AG08395 (cell line): ENCODE data around the gene NAALADL2.

Experiments
- DNase-seq: peaks from one replicate; pipeline ENCODE4 v3.0.0; 2012; ENCODE audit warnings: mixed read lengths, low spot score

The NAALADL2 gene

DNA sequence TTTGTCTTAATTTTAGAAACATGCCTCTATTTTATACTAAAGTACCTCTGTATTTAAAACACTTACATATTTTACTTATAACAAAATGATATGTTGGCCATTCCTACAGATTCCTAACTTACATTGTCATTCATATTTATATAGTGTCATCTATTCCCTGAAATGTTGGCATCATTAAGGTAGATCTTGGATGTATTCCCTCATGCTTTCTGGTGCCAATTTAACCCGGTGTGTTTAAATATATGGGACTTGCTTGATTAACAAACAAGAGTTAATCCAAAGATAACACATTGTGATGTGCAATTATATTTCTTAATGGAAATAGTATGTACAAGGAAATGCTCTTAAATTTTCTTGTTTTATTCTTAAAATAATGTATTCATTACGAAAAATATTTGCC is 352.3 kb downstream of the NAALADL2 start:
- DNase-seq, result no peak

GRCh38 chr3:175212896-175213295 is 353.8 kb downstream of the NAALADL2 start:
- peak; percentile 1 for DNase-seq

GRCh38 chr3:175214216-175214615 is 355.1 kb downstream of the NAALADL2 start:
- no peak for DNase-seq

GRCh38 chr3:175215833-175216232 is 356.7 kb downstream of the NAALADL2 start:
- DNase-seq, result no peak

- DNase-seq, result no peak
Measured at GRCh38 chr3:175222356-175222755, 363.2 kb downstream of the NAALADL2 start.

DNA sequence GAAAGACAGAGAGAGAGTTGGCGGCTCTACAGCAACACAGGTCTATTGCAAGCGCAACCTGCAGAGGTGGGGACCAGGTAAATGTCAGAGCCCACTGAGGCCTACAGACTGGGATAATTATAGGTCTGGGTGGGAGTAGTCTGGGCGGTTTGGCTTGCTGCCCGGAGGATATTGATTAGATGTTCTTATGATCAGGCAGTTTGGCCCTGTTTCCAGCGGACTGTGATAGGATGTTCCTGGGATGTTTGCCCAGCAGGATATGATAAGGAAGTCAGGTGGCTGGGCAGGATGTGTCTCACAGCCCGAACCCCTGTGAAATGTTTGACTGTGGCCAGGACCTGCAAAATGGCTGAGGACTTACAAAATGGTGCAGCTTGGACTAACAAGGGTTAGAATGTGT is 364.9 kb downstream of the NAALADL2 start:
- DNase-seq, result no peak

DNA sequence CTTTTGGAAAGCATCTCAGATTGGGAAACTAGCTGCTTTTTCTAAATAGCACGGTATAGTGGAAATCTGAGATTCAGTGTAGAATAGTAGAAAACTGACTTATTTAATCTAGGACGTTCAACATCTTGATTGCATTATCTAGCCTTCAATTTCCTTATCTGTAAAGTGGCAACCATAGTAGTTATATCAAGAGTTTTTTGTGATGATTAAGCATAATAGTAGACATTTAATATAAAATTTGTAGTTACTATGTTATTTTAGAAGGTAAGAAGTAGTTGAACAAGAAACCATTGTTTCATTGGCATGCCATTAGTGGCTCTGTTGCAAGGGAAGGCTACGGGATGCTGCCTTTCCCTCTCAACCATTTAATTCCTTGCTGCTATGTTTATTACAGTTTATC is 367.3 kb downstream of the NAALADL2 start:
- DNase-seq, result no peak

DNA sequence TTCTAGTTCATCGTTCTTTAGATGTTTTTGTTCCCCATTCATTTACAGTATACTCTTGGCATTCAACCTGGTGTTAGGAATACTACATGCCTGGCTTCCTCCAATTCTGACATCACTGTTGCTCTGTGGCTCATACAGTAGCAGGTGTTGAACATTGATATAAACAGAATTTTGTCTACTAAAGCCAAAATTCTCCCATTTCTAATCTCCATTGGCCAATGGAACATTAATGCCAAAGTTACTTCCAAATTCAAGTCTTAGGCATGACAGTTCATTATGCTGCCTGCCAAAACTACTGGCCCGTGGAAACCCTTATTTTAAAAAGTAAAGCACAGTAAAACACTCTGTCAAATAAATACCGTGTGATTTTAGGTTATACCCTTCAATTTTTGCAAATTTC is 368.0 kb downstream of the NAALADL2 start:
- DNase-seq, result no peak

DNA sequence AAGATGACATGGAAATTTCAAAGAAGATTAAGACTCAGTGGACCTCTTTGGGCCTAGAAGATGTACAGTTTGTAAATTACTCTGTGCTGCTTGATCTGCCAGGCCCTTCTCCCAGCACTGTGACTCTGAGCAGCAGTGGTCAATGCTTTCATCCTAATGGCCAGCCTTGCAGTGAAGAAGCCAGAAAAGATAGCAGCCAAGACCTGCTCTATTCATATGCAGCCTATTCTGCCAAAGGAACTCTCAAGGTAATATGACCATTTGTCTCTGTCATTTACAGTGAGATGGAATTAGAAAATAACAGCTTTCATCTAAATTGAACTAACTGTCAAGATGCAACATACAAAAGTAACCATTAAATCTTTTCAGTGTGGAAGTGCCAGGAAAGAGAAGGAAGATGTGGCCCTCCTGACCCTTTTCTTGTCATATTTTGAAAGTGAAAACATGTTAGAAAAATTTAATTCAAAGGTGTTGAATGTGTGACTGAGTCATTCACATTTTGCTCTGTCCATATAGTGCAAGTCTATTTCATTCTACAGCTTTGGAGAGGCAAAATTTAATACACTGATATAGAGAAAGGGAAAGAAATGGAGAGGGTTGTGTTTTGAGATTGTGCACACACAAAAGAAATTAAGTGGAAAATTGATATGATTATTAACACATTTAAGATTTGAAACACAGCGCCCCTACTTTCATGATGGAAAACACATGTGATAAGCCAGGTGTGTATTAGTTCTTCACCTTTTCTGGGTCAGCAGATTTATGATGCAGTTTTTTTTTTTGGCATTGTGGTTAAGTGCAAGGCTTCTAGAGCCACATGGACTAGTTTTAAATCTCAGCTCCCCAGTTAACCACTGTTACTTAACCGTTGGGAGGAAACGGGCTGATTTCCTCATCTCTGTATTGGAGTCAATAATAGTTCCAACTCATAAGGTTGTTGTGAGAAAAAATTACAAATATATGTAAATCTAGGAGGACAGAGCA is 375.1 kb downstream of the NAALADL2 start:
- no peak for DNase-seq

- no peak for DNase-seq
Measured at GRCh38 chr3:175238801-175239200, 379.7 kb downstream of the NAALADL2 start.

DNA sequence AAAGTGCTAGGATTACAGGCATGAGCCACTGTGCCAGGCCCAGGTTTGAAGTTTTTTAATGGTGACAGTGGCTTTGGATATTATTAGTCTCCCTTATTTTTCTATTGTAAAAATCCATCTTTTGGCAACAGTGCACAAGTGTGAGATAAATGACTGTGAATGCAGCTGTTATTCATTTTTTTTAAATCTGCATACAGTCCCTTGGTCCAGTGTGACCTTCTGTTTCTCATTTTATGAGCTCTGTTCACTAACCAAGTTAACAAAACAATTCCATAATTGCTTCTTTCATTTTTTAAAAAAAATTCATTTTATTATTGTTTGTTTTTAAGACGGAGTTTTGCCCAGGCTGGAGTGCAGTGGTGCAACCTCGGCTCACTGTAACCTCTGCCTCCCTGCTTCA is 381.8 kb downstream of the NAALADL2 start:
- no peak for DNase-seq

- no peak for DNase-seq
Measured at GRCh38 chr3:175242243-175242642, 383.1 kb downstream of the NAALADL2 start.

DNA sequence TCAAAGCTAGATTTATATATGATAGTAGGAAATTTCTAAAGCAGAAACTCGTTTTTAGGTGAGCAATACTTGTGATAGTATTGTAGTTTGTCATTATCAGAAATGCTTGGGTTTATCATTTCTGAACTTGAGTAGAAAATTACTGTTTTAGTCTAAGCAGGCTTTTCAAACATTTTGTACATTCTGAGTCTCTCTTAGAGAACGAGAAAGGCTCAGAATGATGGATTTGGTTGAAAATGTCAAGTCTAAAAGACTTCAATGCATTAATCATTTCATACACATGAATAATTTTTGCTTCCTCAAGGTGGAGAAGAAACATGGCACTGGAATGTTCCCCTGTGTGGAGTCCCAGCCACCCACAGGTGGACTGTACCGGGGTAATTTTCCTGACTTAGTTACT is 387.1 kb downstream of the NAALADL2 start:
- DNase-seq, result no peak

DNA sequence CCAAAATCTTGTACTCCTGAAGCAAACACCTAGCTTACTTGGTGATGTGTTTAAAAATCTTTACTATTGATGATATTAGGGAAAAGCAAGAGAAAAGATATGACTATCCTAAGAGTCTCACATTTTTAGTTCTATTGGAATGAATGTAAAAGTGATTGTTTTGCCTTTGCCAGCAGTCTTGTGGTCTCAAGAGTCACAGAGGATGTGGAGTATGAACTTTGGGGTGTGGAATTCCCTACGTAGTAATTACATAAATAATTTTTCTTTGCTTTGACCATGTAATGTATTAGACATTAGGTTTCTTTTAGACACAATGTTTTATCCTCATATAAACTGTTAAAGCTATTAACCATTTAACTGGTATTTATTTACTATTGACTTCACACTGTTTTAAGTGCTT is 387.6 kb downstream of the NAALADL2 start:
- no peak for DNase-seq

DNA sequence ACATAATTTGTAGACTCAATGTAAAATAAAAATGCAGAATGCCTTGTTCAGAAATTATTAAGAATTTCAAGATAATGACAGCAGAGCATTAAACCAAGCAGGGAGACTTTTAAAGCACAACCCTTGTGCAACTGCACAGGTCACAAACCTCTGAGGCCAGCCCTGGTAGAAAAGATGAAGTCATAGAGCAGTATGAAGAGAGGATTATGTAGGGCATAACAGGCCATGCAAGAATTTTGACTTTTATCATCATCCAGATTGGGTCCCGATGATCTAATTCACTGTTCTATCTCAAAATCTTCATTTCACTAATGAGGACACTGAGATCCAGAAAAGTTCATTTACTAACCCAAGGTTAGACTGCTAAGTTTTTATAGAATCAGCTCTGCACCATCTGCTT is 388.5 kb downstream of the NAALADL2 start:
- DNase-seq, result no peak

GRCh38 chr3:175248832-175249231 is 389.7 kb downstream of the NAALADL2 start:
- no peak for DNase-seq

GRCh38 chr3:175255698-175256097 is 396.6 kb downstream of the NAALADL2 start:
- peak; percentile 27 for DNase-seq

GRCh38 chr3:175257123-175257522 is 398.0 kb downstream of the NAALADL2 start:
- no peak for DNase-seq

DNA sequence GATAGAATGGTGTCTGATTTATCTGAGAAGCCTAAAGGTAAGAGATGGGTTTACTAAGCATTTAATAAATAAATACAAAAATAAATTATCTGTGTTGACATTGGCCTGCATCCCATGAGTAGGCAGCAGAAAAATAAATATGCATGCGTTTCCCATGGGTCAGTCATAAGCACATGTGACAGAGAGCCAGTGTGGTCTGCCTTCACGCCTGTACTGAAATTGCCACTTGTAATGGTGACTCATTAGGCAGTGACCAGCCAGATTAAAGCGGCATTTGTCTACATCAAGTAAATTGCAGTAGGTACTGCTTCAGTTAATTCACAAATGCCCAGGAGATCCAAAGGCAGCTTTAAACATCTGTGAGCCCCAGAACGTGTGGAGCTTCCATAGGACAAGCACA is 399.6 kb downstream of the NAALADL2 start:
- no peak for DNase-seq

DNA sequence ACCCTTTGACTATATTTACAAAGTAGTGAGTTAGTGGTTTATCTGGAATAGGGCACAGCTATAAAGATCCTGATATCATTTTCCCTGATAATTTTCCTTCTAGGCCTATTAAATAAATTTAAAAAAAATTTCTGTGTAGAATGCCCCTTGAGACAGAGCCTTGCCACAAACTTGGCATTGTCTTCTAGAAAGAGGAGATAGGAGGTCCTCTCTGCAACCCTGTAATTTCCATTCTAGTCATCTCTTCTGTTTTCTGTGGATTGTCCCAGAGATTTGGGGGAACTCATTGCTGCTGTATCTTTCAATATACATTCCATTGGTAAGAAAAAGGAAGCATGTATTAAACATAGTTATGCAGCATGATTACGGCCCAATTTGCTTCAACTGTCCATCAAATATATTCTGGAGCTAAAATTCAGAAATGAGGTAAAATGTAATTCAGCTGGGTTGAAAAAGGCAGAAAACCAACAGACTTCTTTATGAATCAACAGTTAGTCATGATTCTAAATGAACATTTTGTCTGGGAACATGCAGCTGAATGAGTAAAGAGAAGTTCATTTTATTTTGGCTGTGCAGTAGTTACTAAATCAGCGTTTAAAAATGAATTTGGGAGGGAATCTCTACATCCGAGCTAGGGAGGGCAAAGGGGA is 401.1 kb downstream of the NAALADL2 start:
- peak; percentile 12 for DNase-seq

DNA sequence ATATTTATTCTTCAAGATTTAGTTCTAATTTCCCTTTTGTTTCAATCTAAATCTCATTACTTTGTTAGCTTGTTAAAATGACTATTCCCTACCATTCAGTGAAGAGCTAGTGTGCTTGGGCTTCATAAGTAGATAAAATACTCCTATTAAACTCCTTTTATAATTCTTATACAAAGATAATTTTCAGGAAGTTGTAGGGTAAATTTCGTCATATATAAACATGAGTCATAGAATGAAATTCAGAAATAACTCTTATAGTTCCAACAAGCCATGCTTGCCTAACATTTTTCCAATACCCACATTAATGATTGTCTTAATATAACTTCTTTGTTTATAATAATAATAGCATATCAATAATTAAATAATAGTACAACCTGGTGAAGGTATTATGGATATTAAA is 407.3 kb downstream of the NAALADL2 start:
- no peak for DNase-seq

- DNase-seq, result peak; percentile 2
Measured at GRCh38 chr3:175267121-175267531, 408.0 kb downstream of the NAALADL2 start.

DNA sequence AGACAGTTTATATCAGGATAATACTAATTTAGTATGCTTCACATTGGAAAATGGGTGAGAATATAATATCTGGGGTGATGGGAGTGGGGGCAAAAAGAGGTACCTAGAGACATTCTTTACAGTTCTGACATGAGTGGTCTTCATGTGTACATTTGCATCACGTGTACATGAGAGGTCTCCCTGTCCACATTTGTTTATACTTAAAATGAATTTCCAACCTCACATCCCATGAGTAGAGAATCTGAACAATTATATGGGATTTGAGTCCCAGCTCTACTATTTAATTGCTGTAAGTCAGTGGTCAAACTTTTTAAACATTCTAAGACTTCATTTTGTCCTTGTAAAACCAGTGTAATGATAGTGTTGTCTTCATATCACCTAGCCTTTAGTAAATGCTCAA is 408.4 kb downstream of the NAALADL2 start:
- no peak for DNase-seq
